OCI-LY7 (cell line): ENCODE data around the gene KCNN1. TPM values are rescaled to one million over a fixed set of nuclear protein-coding genes. Genes with fewer than 3 reads are reported as not detected.

Experiments
- BruUV-seq: library from RNA; stranded (reverse); fragments of 400-500 nt; replicated peaks from 2 replicates; lab custom pipeline; 2021; lab: Mats Ljungman, UMichigan
- CTCF ChIA-PET: fragments of 300-600 bp; sonication (Branson Sonifier 250); formaldehyde crosslinking; loops from one replicate; lab custom pipeline; 2022; ENCODE audit warnings: antibody characterized with exemption; ENCODE audit not compliant: unreplicated experiment; lab: Charles Lee
- POLR2A ChIA-PET: fragments of 300-600 bp; sonication (Branson Sonifier 250); formaldehyde crosslinking; loops from one replicate; lab custom pipeline; 2022; ENCODE audit warnings: antibody characterized with exemption; lab: Charles Lee
- DNase-seq: peaks from one replicate; pipeline ENCODE4 v3.0.0-alpha.2; 2015; ENCODE audit warnings: low spot score
- H2AFZ ChIP-seq: fragments of 200-600 bp; sonication (generic), shearing (Covaris generic); 2 replicates; pipeline ENCODE4 v1.6.1; 2014; ENCODE audit warnings: mild to moderate bottlenecking, antibody characterized with exemption, low read length, moderate library complexity
- H3K27ac ChIP-seq: fragments of 200-600 bp; sonication (generic); 2 replicates; pipeline ENCODE4 v1.5.1; 2014; ENCODE audit warnings: mixed run types, low read depth, mild to moderate bottlenecking, moderate library complexity, low read length, inconsistent platforms; ENCODE audit not compliant: poor library complexity, severe bottlenecking
- H3K36me3 ChIP-seq: fragments of 200-600 bp; sonication (generic); 2 replicates; pipeline ENCODE4 v1.6.1; 2014; ENCODE audit warnings: mild to moderate bottlenecking, antibody characterized with exemption, low read length, moderate library complexity, mixed read lengths; ENCODE audit not compliant: insufficient read depth
- H3K4me1 ChIP-seq: fragments of 200-600 bp; sonication (generic); 2 replicates; pipeline ENCODE4 v1.5.1; 2014; ENCODE audit warnings: mild to moderate bottlenecking, low read length; ENCODE audit not compliant: insufficient read depth, poor library complexity, severe bottlenecking
- H3K4me2 ChIP-seq: fragments of 200-600 bp; sonication (generic); 2 replicates; pipeline ENCODE4 v1.6.1; 2014; ENCODE audit warnings: mild to moderate bottlenecking, low read length
- H3K4me3 ChIP-seq: fragments of 200-600 bp; sonication (generic); 2 replicates; pipeline ENCODE4 v1.5.1; 2014; ENCODE audit warnings: mild to moderate bottlenecking, low read depth, low read length; ENCODE audit not compliant: poor library complexity, severe bottlenecking
- H3K79me2 ChIP-seq: fragments of 200-600 bp; sonication (generic); 2 replicates; pipeline ENCODE4 v1.6.1; 2016; ENCODE audit warnings: low read depth, mild to moderate bottlenecking, low read length, moderate library complexity, mixed read lengths; ENCODE audit not compliant: insufficient read depth
- H3K9me2 ChIP-seq: fragments of 200-600 bp; sonication (generic); 2 replicates; pipeline ENCODE4 v1.6.1; 2016; ENCODE audit warnings: mild to moderate bottlenecking, low read length, mixed read lengths; ENCODE audit not compliant: insufficient read depth
- H3K9me3 ChIP-seq: fragments of 200-600 bp; sonication (generic); 2 replicates; pipeline ENCODE4 v1.6.1; 2014; ENCODE audit warnings: mild to moderate bottlenecking, mixed run types, low read length, mixed read lengths
- H4K20me1 ChIP-seq: fragments of 200-600 bp; sonication (generic); 2 replicates; pipeline ENCODE4 v1.6.1; 2014; ENCODE audit warnings: mild to moderate bottlenecking, antibody characterized with exemption, low read length, moderate library complexity, mixed read lengths; ENCODE audit not compliant: insufficient read depth
- CTCF ChIP-seq: fragments of 200-600 bp; sonication (generic); conservative IDR thresholded peaks from 2 replicates; pipeline ENCODE4 v1.5.1; 2014; ENCODE audit warnings: mild to moderate bottlenecking, antibody characterized with exemption, low read length, moderate library complexity, mixed read lengths
- EZH2phosphoT487 ChIP-seq: fragments of 200-600 bp; sonication (generic); IDR thresholded peaks from 2 replicates; pipeline ENCODE4 v1.6.1; 2018; ENCODE audit warnings: low read depth, borderline replicate concordance, mild to moderate bottlenecking, mixed run types, antibody characterized with exemption, low read length, moderate library complexity, mixed read lengths
- intact Hi-C: fragments of 100-400 bp; cut with micrococcal nuclease; formaldehyde crosslinking; loops from one replicate; pipeline ENCODE4 v1.10.0; 2022; ENCODE audit not compliant: unreplicated experiment
- total RNA-seq, 2 experiments: library from RNA; depleted of rRNA in 1 of 2; stranded (reverse); fragments of >200 nt in 1 of 2; shearing (Covaris generic) in 1 of 2; gene quantifications; 2 replicates each; pipeline ENCODE4 v1.2.3, GENCODE V29; 2014 to 2022

Gene KCNN1
- total RNA-seq, 2 experiments from 2014 or later: 0.57 to 1.1 TPM

- no peak for DNase-seq
- H3K36me3 ChIP-seq: no peaks in the 10 kb centered on the region
- POLR2A ChIA-PET: no interaction called here
- no peak overlapping the region for H3K4me3 ChIP-seq
- TF ChIP-seq CTCF (no peak), EZH2phosphoT487 (no peak)
- H3K9me2 ChIP-seq: no peaks in the 10 kb centered on the region
- no peak overlapping the region for H3K27ac ChIP-seq
- H3K4me2 ChIP-seq: no peak overlapping the region
- no TSS peak for BruUV-seq
- H4K20me1 ChIP-seq: no peaks in the 10 kb centered on the region
- H3K9me3 ChIP-seq: no peaks in the 10 kb centered on the region
- H3K79me2 ChIP-seq: no peaks in the 10 kb centered on the region
- CTCF ChIA-PET: no interaction called here
- H3K4me1 ChIP-seq: peaks cover 3% of the 10 kb centered on the region
- H2AFZ ChIP-seq: no peak overlapping the region
- intact Hi-C loops: no loop called here
Observed at GRCh38 chr19:17974551-17974950, 7.6 kb downstream of the KCNN1 start.

DNA sequence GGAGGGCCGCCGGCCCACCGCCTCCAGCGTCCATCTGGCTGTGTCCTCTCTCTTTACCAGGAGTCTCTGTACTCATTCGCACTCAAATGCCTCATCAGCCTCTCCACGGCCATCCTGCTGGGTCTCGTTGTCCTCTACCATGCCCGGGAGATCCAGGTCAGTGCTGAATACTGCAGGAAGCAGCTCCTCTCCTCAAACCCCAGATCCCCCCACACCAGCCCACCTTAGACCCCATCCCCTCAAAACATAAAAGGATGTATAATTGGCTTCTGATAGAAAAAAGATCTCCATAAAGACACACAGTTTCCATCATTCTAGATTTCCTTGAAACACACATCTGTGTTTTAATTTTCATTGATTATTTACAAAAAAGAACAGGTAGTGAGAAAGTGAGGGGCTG is 8.1 kb downstream of the KCNN1 start:
- no TSS peak for BruUV-seq
- DNase-seq: no peak
- H3K79me2 ChIP-seq: no peaks in the 10 kb centered on the region
- no peak overlapping the region for H3K27ac ChIP-seq
- peaks cover 8% of the 10 kb centered on the region for H3K4me1 ChIP-seq
- H3K36me3 ChIP-seq: no peaks in the 10 kb centered on the region
- no peaks in the 10 kb centered on the region for H4K20me1 ChIP-seq
- no peaks in the 10 kb centered on the region for H3K9me2 ChIP-seq
- no peak overlapping the region for H2AFZ ChIP-seq
- intact Hi-C loops: no loop called here
- CTCF ChIA-PET: no interaction called here
- H3K4me2 ChIP-seq: no peak overlapping the region
- H3K4me3 ChIP-seq: no peak overlapping the region
- POLR2A ChIA-PET: no interaction called here
- no peaks in the 10 kb centered on the region for H3K9me3 ChIP-seq
- TF ChIP-seq EZH2phosphoT487 (no peak), CTCF (no peak)

GRCh38 chr19:17977021-17977420 is 10.1 kb downstream of the KCNN1 start:
- CTCF ChIA-PET: interaction anchor here (0.6 kb wide), 1 partner anchor 20 kb away, joined by 3 read pairs; no protein-coding TSS in a partner anchor
- no TSS peak for BruUV-seq
- Histone ChIP-seq H2AFZ (no peak overlapping the region), H3K36me3 (no peaks in the 10 kb centered on the region), H3K9me3 (no peaks in the 10 kb centered on the region), H3K4me1 (peaks cover 13% of the 10 kb centered on the region), H3K79me2 (no peaks in the 10 kb centered on the region), H3K9me2 (no peaks in the 10 kb centered on the region), H3K4me2 (no peak overlapping the region), H3K27ac (no peak overlapping the region), H3K4me3 (no peak overlapping the region), H4K20me1 (no peaks in the 10 kb centered on the region)
- no peak for TF ChIP-seq CTCF
- TF ChIP-seq EZH2phosphoT487: no peak
- intact Hi-C loops: no loop called here
- no peak for DNase-seq
- POLR2A ChIA-PET: no interaction called here
